NCI-H345 (cell line): Measurements from ENCODE around the gene HOXC13.

ENCODE experiments used
- DNase-seq: peaks from one replicate; lab custom pipeline; 2025; lab: John Stamatoyannopoulos, UW

The HOXC13 gene

GRCh38 chr12:53938326-53939140 is at the start of gene HOXC13:
TSS of gene HOXC13 (plus strand) at chr12:53938831. CDS start at chr12:53938907, 76 bp downstream.
- peak; percentile 99 for DNase-seq

GRCh38 chr12:53890081-53890480 is 48.5 kb upstream of the HOXC13 start:
- DNase-seq: no peak

GRCh38 chr12:53892762-53893395 is 45.8 kb upstream of the HOXC13 start:
- DNase-seq: no peak

GRCh38 chr12:53899230-53899629 is 39.4 kb upstream of the HOXC13 start:
- no peak for DNase-seq

- no peak for DNase-seq
Observed at GRCh38 chr12:53907103-53907502, 31.5 kb upstream of the HOXC13 start.

GRCh38 chr12:53916788-53917655 is 21.6 kb upstream of the HOXC13 start:
- no peak for DNase-seq

- DNase-seq: no peak
Observed at GRCh38 chr12:53924521-53925405, 13.9 kb upstream of the HOXC13 start.

GRCh38 chr12:53927220-53928029 is 11.2 kb upstream of the HOXC13 start:
- no peak for DNase-seq

GRCh38 chr12:53928054-53928835 is 10.4 kb upstream of the HOXC13 start:
- no peak for DNase-seq

GRCh38 chr12:53929527-53929926 is 9.1 kb upstream of the HOXC13 start:
- DNase-seq: no peak

GRCh38 chr12:53930591-53931255 is 7.9 kb upstream of the HOXC13 start:
- no peak for DNase-seq

- no peak for DNase-seq
Observed at GRCh38 chr12:53931844-53932581, 6.6 kb upstream of the HOXC13 start.

GRCh38 chr12:53932915-53933314 is 5.7 kb upstream of the HOXC13 start:
- DNase-seq: no peak

GRCh38 chr12:53935383-53936341 is 3.0 kb upstream of the HOXC13 start:
- no peak for DNase-seq

- no peak for DNase-seq
Observed at GRCh38 chr12:53937099-53937498, 1.5 kb upstream of the HOXC13 start.

GRCh38 chr12:53937596-53938325 is 870 bp upstream of the HOXC13 start:
- DNase-seq: no peak
